Lower leg skin (tissue), 3 donors: ENCODE measurements around the gene CHRNG.

Source experiments
- CTCF ChIP-seq, 3 donors: fragments of 450-650 bp; IDR thresholded peaks; one replicate each; pipeline ENCODE4 v1.5.1; 2016; ENCODE audit warnings: antibody characterized with exemption in 3 of 3, mild to moderate bottlenecking in 3 of 3, moderate library complexity in 2 of 3
- POLR2A ChIP-seq, 2 donors: fragments of 450-650 bp; IDR thresholded peaks; one replicate each; pipeline ENCODE4 v1.6.1; 2016 to 2017; ENCODE audit warnings: antibody characterized with exemption in 2 of 2, mild to moderate bottlenecking in 1 of 2, moderate library complexity in 1 of 2

GRCh38 chr2:232593982-232594381 is 54.5 kb downstream of the CHRNG start:
- TF ChIP-seq POLR2A (IDR thresholded peaks at IDR 0.05), result no peak
- TF ChIP-seq CTCF (IDR thresholded peaks at IDR 0.05), result no peak
